Parathyroid adenoma (tissue), 2 donors: Measurements from ENCODE around the gene TMEM135.
A peak's percentile ranks its signal among the peaks of the same experiment; 100 is the strongest.

Experiments used
- H2AFZ ChIP-seq: fragments of 300-600 bp; sonication (generic); one replicate; pipeline ENCODE4 v1.7.0; 2017; ENCODE audit warnings: antibody characterized with exemption, mild to moderate bottlenecking
- H3K27ac ChIP-seq: fragments of 300-600 bp; sonication (generic); one replicate; pipeline ENCODE4 v1.7.0; 2017
- H3K27me3 ChIP-seq: fragments of 300-600 bp; sonication (generic); one replicate; pipeline ENCODE4 v1.7.0; 2017; ENCODE audit warnings: low read length; ENCODE audit not compliant: control insufficient read depth, insufficient read depth
- H3K36me3 ChIP-seq: fragments of 300-600 bp; sonication (generic); one replicate; pipeline ENCODE4 v1.7.0; 2017; ENCODE audit warnings: low read length; ENCODE audit not compliant: control insufficient read depth, insufficient read depth
- H3K4me1 ChIP-seq: fragments of 300-600 bp; sonication (generic); one replicate; pipeline ENCODE4 v1.7.0; 2017; ENCODE audit warnings: control low read depth
- H3K4me2 ChIP-seq: fragments of 300-600 bp; sonication (generic); one replicate; pipeline ENCODE4 v1.7.0; 2017; ENCODE audit warnings: low read length
- H3K4me3 ChIP-seq: fragments of 300-600 bp; sonication (generic); one replicate; pipeline ENCODE4 v1.7.0; 2017; ENCODE audit warnings: low read depth, low read length
- H3K79me2 ChIP-seq: fragments of 300-600 bp; sonication (generic); one replicate; pipeline ENCODE4 v1.7.0; 2017; ENCODE audit warnings: control low read depth
- H3K9ac ChIP-seq: fragments of 300-600 bp; sonication (generic); one replicate; pipeline ENCODE4 v1.7.0; 2017; ENCODE audit warnings: mild to moderate bottlenecking
- H3K9me3 ChIP-seq: fragments of 300-600 bp; sonication (generic); one replicate; pipeline ENCODE4 v1.7.0; 2017; ENCODE audit warnings: low read length; ENCODE audit not compliant: control insufficient read depth
- CTCF ChIP-seq: fragments of 300-600 bp; sonication (generic); IDR thresholded peaks from one replicate; pipeline ENCODE4 v1.7.0; 2017; ENCODE audit warnings: antibody characterized with exemption, mild to moderate bottlenecking
- donor health status: primary hyperparathyroidism.

Gene TMEM135

DNA sequence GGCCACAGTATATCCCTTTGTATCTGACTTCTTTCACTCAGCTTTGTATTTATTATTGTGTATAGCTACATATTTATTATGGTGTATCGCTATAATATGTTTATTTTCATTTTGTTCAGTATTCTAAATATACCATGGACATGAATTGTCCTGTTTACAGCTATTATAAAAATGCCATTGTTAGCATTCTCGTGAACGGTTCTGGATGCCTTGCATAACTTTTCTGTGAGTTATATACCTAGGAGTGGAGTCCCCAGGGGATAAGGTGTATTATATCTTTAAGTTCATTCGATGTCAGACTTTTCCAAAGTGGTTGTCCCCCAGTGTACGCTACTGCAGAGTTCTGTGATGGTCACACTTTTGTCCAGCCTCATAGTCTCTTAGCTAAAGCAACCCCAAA lies 301.7 kb downstream of the TMEM135 start:
- Histone ChIP-seq H3K27ac (no peak overlapping the region), H2AFZ (no peak overlapping the region), H3K4me3 (no peak overlapping the region), H3K27me3 (no peaks in the 10 kb centered on the region), H3K9me3 (no peaks in the 10 kb centered on the region), H3K36me3 (no peaks in the 10 kb centered on the region), H3K9ac (no peak overlapping the region), H3K4me1 (no peaks in the 10 kb centered on the region), H3K4me2 (no peak overlapping the region), H3K79me2 (no peaks in the 10 kb centered on the region)
- no peak for TF ChIP-seq CTCF

DNA sequence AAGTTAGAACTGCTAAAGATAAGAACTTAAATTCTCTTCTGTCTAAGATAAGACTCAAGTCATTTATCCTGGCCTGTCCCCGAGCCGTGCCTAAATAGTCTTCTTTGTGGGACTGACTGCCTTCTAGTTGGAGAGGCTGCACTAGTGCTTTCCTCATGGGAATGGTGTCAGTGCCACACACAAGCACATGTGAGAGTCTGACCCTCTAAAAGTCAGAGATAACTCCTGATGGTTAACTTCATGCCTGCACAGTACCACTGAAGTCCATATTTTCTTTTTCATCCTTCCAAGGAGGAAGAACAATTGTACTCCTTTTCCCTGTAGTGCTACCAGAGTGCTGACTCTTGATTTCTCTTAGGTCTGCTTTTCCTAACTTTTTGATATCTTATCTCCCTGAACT lies 309.7 kb downstream of the TMEM135 start:
- H3K9me3 ChIP-seq: no peaks in the 10 kb centered on the region
- H3K4me1 ChIP-seq: no peaks in the 10 kb centered on the region
- H2AFZ ChIP-seq: no peak overlapping the region
- TF ChIP-seq CTCF: no peak
- no peaks in the 10 kb centered on the region for H3K27me3 ChIP-seq
- no peak overlapping the region for H3K4me3 ChIP-seq
- H3K36me3 ChIP-seq: no peaks in the 10 kb centered on the region
- no peak overlapping the region for H3K27ac ChIP-seq
- H3K4me2 ChIP-seq: no peak overlapping the region
- H3K9ac ChIP-seq: no peak overlapping the region
- no peaks in the 10 kb centered on the region for H3K79me2 ChIP-seq

DNA sequence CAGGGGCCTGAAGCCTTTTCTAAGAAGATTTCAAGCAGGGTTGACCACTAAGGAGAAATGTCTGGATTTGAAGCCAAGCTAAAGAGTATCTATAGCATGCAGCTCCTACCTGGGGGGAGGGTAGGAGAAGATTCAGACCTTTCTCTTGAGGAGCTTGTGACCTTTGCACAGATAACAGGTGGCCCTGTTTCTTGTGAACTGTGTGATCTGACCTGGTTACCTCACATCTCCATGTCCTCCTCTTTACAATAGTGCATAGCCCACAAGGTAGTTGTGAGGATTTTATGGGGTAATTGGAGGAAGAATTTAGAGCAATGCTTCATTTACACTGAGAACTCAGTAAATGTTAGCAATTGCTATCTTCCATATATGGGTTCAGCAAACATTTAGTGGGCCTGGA lies 310.1 kb downstream of the TMEM135 start:
- TF ChIP-seq CTCF: no peak
- Histone ChIP-seq H3K4me1 (no peaks in the 10 kb centered on the region), H3K9me3 (no peaks in the 10 kb centered on the region), H3K4me3 (no peak overlapping the region), H3K79me2 (no peaks in the 10 kb centered on the region), H3K27me3 (no peaks in the 10 kb centered on the region), H3K27ac (no peak overlapping the region), H2AFZ (no peak overlapping the region), H3K36me3 (no peaks in the 10 kb centered on the region), H3K9ac (no peak overlapping the region), H3K4me2 (no peak overlapping the region)

GRCh38 chr11:87351676-87352075 lies 313.9 kb downstream of the TMEM135 start:
- H3K4me1 ChIP-seq: no peaks in the 10 kb centered on the region
- no peak overlapping the region for H2AFZ ChIP-seq
- H3K36me3 ChIP-seq: no peaks in the 10 kb centered on the region
- H3K4me2 ChIP-seq: no peak overlapping the region
- H3K79me2 ChIP-seq: no peaks in the 10 kb centered on the region
- H3K4me3 ChIP-seq: no peak overlapping the region
- no peaks in the 10 kb centered on the region for H3K27me3 ChIP-seq
- no peak overlapping the region for H3K9ac ChIP-seq
- no peaks in the 10 kb centered on the region for H3K9me3 ChIP-seq
- no peak overlapping the region for H3K27ac ChIP-seq
- no peak for TF ChIP-seq CTCF

- Histone ChIP-seq H3K36me3 (no peaks in the 10 kb centered on the region), H3K4me2 (no peak overlapping the region), H3K27me3 (no peaks in the 10 kb centered on the region), H3K4me3 (no peak overlapping the region), H2AFZ (peak overlapping the region; percentile 50), H3K27ac (no peak overlapping the region), H3K9ac (no peak overlapping the region), H3K79me2 (no peaks in the 10 kb centered on the region), H3K4me1 (no peaks in the 10 kb centered on the region), H3K9me3 (no peaks in the 10 kb centered on the region)
- TF ChIP-seq CTCF: peak; percentile 90
Measured at GRCh38 chr11:87352759-87353707, 315.3 kb downstream of the TMEM135 start.
